ENCODE measurements around the gene ASAP2.
"Not testable (repeated sequence)": the region's sequence is repeated elsewhere in the genome, so short reads cannot be mapped to it uniquely, and the experiment has no call there.

Gene ASAP2

DNA sequence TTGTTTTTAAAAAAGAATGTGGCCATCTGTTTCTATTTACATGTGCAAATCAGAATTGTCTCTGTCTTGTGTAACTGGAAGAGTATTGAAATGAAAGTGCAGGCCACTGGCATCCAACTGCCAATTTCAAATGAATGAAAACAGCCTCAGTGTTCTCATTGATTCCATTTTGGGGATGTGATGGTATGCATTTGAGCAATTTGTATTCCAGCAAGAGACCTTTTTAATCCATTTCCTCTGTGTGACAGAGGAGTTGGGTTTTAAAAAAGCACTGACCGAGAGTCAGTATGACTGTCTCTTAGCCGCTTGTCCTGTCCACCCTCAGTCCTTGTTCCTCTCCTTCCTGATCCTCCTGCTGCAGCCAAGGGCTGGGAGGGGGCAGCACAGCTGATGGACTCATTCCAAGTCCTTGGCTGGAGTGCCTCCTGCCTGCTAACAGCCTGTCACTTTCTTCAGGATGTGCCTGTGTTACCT, 50.0 kb downstream of the ASAP2 start:
- DNase-seq = no peak

DNA sequence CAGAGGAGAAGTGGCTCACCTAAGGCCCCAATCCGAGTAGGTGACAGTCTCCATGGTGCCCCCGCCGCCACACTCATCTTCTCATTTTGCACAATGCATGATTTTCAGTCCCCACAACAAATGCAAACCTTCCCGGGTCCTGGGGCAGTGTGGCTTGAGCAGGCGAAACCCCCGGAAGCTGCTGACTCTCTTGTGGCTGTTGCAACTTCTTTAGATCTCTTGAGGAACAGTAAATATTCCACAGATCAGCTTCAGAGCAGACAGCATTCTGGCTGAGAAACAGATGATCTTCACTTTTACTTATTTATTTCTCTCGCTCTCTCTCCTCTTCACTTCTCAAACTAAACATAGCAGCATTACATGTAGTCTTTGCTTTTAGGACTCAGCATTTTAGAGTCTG, 51.9 kb downstream of the ASAP2 start:
- no peak for DNase-seq

DNA sequence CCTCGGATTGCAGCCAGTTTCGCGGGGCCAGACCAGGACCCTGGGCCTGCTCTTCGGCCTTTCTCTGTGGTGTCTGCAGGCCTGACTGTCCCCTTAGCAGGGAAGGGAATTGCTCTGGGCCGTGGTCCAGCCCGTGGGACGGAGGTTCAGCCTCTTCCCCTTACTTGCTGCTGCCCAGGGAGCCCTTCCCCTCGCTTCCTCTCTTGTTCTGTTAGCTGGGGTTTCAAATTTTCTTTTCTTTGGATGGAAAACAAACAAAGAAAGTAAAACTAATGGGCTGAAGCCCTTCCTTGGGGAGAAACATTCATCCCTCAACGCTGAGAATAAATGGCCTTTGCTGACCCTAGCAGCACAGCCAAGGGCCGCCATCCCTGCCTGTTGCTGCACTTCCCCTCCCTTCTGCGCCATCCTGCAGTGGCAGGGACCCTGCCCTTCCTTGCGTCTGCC, 52.4 kb downstream of the ASAP2 start:
- no peak for DNase-seq

DNA sequence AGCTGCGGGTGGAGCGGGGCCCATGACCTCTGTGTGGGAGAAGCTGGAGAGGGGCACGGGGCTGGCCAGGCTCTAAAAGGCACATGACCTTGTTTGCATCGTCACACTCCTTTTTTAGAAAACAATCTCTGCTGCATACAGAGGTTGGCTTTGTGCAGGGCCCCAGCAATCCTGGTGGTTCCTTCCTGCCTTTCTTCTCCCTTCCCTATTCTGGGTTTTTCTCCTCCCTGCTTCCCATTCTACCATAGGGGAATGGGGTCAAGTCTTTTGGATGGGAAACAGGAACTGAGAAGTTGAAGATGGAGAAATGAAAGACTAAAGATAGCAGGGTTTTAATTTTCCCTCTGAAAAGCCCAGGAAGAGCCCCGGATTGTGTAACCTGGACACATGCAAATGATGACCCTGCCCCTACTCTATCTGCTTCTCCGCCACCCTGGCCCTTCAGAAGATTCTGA, 53.9 kb downstream of the ASAP2 start:
- no peak for DNase-seq

DNA sequence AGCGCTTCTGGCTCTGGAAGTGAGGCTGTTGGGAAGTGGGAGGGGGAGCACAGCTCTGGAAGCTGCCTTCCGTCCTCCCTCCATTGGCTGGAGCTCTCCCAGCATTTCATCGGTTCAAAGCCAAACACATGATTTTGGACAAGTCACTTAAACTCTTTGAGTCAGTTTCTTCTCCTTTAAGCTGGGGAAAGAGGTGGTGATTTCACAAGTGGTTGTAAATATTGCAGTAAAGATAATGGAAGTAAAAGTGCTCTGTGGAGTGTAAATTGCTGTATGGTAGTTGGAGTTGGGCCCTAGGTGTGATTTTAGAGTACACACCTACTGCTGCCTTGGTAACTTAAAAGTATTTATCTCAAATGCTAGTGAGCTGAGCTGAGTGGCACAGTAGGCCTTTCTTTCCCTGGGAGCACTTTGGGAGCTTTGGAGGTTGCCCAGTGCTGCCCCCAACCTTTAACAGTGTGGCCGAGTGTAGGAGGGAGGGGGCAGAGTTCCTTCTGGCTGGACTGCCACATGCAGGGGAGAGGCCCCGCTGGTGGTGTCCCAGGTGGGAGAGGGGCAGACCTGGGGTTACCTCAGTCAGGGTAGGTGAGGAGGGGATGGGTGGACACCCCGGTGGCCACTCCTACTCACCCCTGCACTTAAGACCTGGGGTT, 54.7 kb downstream of the ASAP2 start:
- DNase-seq = no peak

DNA sequence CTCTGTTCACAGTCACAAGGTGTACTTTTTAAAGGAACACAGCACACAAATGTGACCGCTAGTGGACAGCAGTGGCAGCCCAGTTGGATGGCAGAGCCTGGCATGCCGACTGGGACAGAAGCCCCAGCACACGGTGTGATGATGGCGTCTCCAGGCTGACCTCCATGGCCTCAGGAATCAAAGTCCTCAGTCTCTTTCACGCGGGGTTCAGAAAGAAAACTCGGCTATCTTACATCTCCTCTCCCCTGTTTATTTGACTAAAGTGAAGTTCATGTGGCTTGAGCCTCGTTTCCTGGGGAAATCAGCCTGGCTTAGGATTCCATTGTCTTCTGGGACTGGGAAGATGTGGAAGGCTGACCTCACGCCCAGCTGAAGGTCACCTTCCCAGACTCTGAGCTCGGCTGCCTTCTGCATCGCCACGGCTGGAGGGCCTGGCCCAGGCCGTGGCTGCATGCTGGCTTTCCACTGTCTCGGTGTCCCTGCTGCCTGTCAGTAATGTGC, 56.1 kb downstream of the ASAP2 start:
- DNase-seq = no peak

DNA sequence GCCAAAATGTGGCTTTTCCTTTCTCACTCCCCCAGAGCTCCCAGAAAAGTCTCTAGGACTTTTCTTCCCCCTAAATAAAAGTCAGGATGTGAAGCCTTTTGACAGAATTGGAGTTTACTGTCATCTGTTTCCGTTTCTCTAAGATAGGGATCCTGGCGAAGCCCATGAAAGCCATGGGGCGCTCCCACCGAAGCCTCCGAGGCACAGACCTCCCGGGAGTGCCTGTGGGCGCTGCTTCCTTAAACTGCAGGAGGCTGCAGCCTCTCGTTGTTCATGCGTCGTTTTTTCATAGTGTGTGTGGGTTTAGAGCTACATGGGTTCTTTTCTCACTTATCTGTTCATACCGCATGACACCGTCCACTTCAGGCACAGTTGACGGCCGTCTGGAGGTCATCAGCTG, 56.8 kb downstream of the ASAP2 start:
- DNase-seq = no peak

DNA sequence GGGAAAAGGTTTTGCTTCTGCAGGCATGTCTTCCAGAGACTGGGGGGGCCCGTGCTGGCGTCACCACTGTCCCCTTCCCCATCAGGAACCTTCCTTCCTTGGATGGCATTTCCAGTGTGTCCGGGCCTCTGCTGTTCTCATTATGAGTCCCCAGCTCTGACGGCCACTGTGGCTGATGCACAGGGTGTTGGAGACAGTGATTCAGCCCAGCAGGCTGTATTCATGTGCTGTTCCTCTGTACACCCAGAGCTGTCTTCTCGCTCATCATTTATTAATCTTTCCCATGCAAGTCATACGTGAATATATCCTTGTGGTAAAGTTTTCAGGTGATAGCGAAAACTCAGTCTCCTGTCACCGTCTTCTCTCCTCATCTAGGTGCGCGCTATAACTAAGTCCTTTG, 57.7 kb downstream of the ASAP2 start:
- no peak for DNase-seq

DNA sequence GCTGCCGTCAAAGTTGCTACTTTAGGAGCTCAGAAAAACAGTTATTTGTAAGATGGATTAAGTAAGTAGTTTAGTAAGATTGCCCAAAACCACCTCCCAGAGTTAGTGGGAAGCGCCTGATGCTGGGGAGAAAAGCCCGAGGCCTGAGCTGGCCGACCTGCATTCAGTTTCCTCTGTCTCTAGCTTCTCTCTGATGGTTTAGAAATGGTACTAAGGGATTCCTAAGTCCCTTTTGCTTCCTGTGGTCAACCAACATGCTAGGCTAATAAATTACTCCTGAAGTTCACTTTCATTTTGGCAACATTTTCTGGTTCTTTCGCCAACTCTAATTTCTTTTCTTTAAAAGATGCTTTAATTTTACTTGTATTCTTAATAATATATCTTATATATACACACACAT, 60.1 kb downstream of the ASAP2 start:
- DNase-seq = no peak

DNA sequence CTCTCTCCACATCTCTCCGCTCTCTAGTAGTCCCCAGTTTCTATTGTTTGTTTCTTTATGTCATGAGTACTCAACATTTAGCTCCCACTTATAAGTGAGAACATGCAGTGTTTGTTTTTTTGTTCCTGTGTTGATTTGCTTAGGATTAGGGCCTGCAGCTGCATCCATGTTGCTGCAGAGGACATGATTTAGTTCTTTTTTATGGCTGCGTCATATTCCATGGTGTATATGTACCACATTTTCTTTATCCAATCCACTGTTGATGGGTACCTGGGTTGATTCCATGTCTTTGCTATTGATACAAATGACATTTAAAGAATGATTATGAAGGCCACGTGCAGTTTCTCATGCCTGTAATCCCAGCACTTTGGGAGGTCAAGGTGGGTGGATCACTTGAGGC, 60.7 kb downstream of the ASAP2 start:
- not testable (repeated sequence) for DNase-seq

DNA sequence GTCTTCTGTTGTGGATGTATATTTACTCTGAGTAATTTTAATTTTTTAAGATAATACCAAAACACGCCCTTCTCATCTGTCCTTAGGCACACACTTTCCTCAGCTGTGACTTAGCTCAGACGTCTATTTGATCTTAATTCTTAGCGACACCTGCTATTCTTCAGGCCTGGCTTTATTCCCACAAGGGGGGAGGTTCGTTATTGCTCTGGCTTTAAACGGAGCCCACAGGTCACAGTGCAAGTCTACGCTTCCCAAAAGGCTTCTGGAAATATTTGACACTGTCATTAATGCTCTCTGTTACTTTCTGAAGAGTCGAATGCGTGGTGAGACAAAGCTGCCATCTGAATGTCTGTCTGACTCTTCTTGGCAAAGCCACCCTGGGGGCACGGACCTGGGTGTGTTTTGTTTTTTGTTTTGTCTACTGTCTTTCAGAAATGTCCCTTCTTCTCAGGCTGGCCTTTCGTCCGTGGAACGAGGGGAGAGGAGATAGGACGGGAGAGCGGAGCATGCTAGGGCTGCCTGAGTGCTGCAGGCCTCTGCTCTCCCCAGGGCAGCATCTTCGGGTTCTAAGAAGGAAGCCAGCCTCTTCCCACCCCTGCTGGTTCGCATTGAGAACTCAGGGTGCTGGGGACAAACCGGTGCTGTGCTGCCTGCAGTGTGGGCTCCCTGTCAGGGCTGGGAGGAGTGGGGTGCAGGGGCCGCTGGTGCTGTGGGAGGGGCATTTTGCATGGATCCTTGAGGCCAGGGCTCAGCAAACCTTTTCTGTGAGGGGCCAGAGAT, 61.9 kb downstream of the ASAP2 start:
- no peak for DNase-seq

DNA sequence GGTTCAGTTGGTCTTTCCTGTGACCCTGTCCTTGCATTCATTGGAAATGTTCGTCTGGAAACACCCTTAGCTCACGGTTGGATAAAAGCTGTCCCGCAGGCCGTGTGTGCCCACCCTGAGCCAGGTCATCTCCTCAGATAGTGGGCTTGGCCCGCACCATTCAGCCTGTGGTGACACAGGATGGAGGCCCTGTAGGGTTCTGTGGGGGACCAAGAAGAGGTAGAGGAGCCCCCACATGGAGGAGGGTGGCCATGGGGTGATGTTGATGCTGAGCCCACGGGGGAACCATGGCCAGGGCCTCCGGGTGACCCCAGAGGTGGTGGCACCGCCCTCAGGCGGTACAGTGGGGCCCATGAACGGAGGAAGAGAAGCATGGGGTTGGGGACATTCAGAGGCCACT, 62.7 kb downstream of the ASAP2 start:
- no peak for DNase-seq

DNA sequence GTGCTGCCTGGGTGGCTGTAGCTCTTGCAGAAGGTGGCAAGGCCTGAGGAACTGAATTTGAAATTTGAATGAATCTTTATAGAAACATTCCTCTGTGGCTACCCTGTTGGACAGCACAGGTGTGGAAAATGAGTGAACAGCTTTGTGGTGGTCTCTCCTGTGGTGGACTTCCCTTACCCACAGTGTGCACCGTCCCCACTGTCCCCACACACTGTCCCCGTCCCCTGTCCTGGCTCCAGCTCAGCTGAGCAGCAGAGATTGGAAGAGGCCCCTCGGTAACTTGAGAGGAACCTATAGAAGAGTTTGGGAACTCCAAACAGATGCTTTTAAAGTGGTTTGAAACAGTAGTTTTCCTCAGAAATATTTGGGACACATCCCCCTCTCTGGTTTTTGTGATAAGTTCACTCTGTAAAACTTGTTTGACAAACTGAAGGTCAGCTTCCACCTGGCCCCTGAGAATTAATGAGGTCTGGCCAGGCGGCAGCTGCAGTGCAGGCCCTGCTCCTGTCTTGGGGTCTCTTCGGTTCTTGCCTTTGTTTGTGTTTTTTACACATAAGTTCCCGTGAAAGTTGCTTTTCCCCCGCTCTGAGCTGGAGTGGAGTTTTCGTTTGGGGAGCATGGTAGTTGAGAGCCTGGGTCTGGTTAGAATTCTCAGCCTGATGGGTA, 63.2 kb downstream of the ASAP2 start:
- no peak for DNase-seq

DNA sequence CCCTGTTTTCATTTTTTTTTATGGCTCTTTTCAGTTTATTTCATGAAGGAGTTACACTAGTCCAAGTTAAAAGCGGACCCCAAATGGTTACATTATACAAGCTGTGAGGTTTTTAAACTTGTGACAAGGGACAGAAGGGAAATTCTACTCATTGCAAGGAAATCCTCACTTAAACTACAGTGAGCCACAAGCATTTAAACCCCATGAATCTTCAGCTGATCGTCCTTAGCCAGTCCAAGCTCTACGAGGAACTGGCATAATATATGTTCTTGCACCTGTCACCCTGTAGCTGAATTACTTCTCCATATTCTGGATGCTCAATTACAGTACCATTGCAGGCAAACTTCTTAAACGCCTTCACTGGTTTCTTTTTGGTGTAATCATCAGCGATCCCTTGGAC, 64.5 kb downstream of the ASAP2 start:
- no peak for DNase-seq

DNA sequence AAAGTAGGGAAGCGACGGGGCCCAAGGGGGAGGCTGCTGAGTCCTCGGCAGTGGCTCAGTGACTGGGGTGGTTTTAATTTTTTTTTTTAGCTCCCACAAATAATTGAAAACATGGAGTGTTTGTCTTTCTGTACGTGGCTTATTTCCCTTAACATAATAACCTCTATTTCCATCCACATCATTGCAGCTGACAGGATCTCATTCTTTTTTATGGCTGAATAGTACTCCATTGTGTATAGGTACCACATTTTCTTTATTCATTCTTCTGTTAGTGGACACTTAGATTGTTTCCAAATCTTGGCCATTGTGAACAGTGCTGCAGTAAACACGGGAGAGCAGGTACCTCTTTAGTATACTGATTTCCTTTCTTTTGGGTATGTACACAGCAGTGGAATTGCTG, 65.1 kb downstream of the ASAP2 start:
- DNase-seq = no peak

DNA sequence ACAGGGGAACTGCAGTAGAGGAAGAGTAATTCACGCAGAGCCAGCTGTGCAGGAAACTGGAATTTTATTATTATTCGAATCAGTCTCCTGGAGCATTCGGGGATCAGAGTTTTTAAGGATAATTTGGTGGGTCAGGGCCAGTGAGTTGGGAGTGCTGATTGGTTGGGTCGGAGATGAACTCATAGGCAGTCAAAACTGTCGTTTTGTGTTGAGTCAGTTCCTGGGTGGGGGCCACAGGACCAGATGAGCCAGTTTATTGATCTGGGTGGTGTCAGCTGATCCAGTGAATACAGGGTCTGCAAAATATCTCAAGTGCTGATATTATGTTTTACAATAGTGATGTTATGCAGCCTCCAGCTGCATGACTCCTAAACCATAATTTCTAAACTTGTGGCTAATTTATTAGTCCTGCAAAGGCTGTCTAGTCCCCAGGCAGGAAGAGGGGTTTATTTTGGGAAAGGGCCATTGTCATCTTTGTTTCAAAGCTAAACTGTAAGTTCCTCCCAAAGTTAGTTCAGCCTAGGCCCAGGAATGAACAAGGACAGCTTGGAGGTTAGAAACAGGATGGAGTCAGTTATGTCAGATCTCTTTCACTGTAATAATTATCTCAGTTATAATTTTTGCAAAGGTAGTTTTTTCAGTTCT, 67.0 kb downstream of the ASAP2 start:
- DNase-seq = no peak

DNA sequence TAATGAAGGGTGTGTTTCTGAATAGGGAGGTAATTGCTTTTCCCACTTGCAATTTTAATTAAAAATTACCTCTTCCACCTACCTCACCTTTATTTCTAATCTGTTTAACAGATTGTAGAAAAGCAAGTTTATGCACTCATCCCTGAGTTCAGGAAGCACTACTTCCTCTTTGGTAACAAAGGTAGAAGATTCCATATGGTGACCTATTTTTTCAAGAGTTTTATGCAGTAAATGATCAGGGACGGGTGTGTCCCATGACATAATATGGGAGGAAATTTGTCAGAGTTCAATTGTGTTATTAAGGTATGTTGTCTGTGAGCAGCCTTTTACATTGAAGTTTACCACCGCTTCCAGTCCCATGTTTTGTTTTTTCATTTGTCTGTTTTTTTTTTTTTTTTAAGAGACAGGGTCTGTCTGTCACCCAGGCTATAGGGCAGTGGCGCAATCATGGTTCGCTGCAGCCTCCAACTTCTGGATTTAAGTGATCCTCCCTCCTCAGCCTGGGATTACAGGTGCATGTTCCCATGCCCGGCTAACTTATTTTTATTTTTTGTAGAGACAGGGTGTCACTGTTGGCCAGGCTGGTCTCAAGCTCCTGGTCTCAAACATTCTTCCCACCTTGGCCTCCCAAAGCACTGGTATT, 68.2 kb downstream of the ASAP2 start:
- no peak for DNase-seq

DNA sequence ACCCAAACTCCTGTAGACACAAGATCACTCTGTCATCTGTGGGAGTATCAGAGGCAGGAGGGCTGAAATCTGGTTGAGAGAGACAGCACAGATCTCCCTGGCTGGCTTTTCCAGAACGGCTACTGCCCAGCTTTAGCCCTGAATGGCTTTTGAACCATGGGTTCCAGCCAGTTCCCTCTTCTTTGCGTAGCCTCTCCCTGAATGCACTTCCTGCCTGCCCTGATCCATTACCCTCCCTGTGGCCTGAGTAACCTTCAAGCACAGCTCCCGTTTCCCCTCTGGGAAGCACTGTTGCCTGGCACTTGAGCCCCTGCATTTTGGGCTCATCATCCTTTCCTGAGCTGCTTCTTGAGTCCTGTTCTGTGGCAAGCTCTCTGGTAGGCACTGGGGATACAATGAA, 68.8 kb downstream of the ASAP2 start:
- DNase-seq = no peak

DNA sequence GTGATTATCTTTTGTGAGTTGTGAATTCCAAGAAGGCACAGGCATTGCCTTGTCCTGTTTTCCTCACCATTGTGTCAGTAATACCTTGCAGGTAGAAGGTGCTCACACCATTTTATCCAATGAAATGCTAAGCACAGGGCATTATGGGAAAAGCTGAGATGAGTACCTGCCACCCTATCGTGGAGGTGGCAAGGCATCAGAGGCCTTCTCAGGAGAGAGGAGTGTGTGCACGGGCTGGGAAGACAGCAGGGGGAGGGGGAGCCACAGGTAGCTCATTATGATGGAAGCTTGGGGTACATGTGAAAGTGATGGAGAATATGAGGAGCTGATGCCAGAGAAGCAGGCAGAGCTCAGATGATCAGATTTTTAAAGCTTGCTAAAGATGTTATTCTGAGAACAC, 69.5 kb downstream of the ASAP2 start:
- no peak for DNase-seq

DNA sequence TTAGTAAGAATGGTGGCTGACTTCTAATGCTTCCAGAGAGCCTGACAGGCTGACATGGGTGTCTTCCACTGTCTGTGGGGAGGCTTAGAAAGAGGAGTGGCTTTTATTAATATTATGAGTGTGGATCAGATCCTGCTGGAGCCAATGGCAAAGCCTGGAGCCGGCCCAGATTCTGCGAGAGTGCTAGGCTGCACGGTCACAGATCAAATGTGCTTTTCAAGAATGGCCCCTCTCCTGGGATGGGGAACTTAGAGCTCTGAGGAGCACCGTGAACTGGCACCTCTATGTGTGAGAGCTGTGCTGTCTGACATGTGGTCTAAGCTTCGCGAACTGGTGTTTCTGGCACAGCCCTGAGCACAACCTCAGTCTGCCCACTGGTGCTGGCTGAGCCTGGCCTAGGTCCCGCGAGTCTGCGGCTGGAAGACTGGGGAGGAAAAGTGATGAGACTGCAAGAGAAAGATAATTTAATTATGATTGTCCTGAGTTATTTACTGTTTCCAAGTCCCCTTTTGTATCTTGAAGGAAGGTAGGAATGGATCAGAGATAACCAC, 70.4 kb downstream of the ASAP2 start:
- DNase-seq = no peak

DNA sequence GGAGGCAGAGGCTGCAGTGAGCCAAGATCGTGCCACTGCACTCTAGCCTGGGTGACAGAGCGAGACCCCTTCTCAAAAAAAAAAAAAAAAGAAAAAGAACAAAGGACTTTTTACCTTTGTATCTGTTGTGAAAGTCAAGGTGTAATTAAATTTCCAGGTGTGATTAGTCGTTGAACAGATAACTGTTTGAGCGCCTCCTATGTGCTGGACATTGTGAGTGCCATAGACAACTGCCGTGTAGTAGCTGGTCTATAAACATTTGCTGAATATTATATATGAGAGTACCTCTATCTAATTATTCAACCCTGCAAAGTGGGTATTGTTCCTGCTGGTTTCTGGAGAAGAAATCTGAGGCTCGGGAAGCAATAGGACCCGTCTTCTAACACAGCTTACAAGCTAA, 71.8 kb downstream of the ASAP2 start:
- DNase-seq = no peak

DNA sequence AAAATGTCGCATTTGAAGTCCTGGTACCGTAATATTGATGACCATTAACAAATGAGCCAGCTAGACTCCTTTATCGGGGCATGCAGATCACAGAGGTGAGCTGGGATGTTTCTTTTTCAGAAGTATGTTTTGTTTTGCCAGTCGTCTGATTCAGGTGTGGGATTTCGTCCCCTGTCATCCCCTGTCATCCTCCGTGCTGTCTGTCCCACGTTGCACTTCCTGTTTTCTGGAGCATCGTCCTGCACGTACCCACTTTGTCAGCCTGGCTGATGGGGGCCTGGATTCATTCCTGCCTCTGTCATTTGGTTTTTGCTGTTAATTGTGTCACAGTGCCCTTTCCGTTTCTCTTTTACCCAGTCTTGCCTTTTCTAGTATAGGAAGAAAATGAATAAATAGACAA, 72.8 kb downstream of the ASAP2 start:
- DNase-seq = no peak
